Mucosa of descending colon (tissue), 3 donors: ENCODE measurements around the gene ROBO1. TPM values are rescaled to one million over a fixed set of nuclear protein-coding genes. Genes with fewer than 3 reads are reported as not detected.
"Not testable (repeated sequence)": the region's sequence is repeated elsewhere in the genome, so short reads cannot be mapped to it uniquely, and the experiment has no call there.

ENCODE experiments used
- ATAC-seq: fragments of 200-7000 bp; cut with Tn5 transposase; one replicate; pipeline ENCODE4 v1.9.1; 2020; ENCODE audit warnings: mild to moderate bottlenecking, moderate library complexity
- DNase-seq, 3 donors: peaks; one replicate each; pipeline ENCODE4 v3.0.0-alpha.2; 2020
- H3K36me3 ChIP-seq: fragments of 200-600 bp; one replicate; pipeline ENCODE4 v1.8.0; 2021; ENCODE audit warnings: low read depth, mild to moderate bottlenecking
- H3K4me1 ChIP-seq: fragments of 200-600 bp; one replicate; pipeline ENCODE4 v1.8.0; 2021; ENCODE audit warnings: low read depth, mild to moderate bottlenecking
- H3K4me3 ChIP-seq: fragments of 200-600 bp; one replicate; pipeline ENCODE4 v1.8.0; 2021; ENCODE audit warnings: mild to moderate bottlenecking
- H3K9me3 ChIP-seq: fragments of 200-600 bp; one replicate; pipeline ENCODE4 v1.8.0; 2021; ENCODE audit warnings: mild to moderate bottlenecking
- intact Hi-C, 2 donors: fragments of 100-400 bp; cut with DNase I in 1 of 2; cut with micrococcal nuclease in 1 of 2; formaldehyde crosslinking; loops; one replicate each; pipeline versions ENCODE4 v1.11.0 to v1.11.1; 2022; cut with DNase I, micrococcal nuclease
- total RNA-seq, 3 donors: library from RNA; stranded (reverse); fragmentation: NEBNext Ultra II Directional in 2 of 3; extraction: Animal tissue kit (Norgen Biotek cat#: 25700) in 2 of 3; gene quantifications; one replicate each; pipeline versions ENCODE4 v1.2.1 to v1.2.4, GENCODE V29; 2021 to 2023
- TF ChIP-seq, protein P1 (sequence below): fragments of 200-600 bp; IDR thresholded peaks from one replicate; pipeline ENCODE4 v1.8.0; 2022; ENCODE audit warnings: antibody characterized with exemption, mild to moderate bottlenecking
- donor health status: DM: no; HTN: no; CAD: no; lungs with moderate emphysema.
- donor health status: DM: no; HTN: no; CAD: no.
- donor health status: DM: no; HTN: yes; CAD: no.

The ROBO1 gene
- total RNA-seq, 3 donors from 2014 or later = 4.3 to 22.7 (median 10.1) TPM

DNA sequence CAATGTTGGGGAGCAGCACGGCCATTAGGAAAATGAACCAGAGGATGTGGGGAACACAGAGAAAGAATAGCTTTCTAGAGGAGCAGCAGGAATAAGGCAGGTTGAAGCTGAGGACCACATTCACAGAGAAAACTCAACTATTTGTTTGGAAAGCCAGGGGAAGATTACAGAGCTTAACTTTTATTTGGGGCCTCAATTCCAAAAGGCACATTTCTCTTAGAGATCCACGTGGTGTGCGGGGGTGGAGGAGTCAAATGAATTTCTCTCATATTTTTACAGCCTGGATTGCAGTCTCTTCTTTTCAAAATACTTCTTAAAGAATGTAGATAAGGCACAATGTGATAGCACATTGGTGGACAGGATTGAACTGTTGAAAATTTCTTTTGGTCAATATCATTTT is 253.7 kb downstream of the ROBO1 start:
- intact Hi-C loops = no loop called here
- ATAC-seq = no peak

DNA sequence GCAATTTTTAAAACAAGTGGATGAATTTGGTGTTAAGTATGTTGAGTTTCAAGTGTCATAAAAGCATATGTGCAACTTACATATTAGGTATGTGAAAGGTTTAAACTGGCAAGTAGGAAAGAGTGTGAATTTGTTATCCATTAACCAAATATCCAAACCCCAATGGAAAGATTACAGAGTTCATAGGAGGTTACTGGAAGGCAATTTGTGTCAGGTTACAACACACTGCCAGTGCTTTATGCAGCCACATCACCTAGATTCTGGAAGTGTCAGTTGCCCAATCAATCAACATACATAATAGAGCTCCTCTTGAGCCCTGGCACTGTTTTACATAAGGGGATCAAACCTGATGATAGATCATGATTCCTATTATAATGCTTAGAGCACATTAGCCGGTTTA is 261.0 kb downstream of the ROBO1 start:
- TF ChIP-seq, protein P1, sequence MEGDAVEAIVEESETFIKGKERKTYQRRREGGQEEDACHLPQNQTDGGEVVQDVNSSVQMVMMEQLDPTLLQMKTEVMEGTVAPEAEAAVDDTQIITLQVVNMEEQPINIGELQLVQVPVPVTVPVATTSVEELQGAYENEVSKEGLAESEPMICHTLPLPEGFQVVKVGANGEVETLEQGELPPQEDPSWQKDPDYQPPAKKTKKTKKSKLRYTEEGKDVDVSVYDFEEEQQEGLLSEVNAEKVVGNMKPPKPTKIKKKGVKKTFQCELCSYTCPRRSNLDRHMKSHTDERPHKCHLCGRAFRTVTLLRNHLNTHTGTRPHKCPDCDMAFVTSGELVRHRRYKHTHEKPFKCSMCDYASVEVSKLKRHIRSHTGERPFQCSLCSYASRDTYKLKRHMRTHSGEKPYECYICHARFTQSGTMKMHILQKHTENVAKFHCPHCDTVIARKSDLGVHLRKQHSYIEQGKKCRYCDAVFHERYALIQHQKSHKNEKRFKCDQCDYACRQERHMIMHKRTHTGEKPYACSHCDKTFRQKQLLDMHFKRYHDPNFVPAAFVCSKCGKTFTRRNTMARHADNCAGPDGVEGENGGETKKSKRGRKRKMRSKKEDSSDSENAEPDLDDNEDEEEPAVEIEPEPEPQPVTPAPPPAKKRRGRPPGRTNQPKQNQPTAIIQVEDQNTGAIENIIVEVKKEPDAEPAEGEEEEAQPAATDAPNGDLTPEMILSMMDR = no peak
- Histone ChIP-seq H3K4me3 (no peak overlapping the region), H3K36me3 (no peaks in the 10 kb centered on the region), H3K4me1 (no peaks in the 10 kb centered on the region), H3K9me3 (no peaks in the 10 kb centered on the region)
- DNase-seq = no peak
- intact Hi-C loops = no loop called here
- ATAC-seq = no peak

More for the DNA sequence above, 253.7 kb downstream of the ROBO1 start:
- Histone ChIP-seq H3K4me1 (no peaks in the 10 kb centered on the region), H3K4me3 (no peak overlapping the region), H3K9me3 (no peaks in the 10 kb centered on the region), H3K36me3 (no peaks in the 10 kb centered on the region)
- no peak for DNase-seq
- TF ChIP-seq, protein P1 = no peak

DNA sequence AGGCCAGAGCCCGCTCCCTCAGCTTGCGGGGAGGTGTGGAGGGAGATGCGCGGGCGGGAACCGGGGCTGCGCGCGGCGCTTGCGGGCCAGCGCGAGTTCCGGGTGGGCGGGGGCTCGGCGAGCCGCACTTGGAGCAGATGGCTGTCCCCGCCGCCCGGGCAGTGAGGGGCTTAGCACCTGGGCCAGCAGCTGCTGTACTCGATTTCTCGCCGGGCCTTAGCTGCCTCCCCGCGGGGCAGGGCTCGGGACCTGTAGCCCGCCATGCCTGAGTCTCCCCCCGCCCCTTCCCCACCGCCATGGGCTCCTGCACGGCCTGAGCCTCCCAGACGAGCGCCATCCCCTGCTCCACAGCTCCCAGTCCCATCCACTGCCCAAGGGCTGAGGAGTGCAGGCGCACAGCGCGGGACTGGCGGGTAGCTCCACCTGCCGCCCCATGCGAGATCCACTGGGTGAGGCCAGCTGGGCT is 265.5 kb downstream of the ROBO1 start:
- DNase-seq, H3K4me1 ChIP-seq, H3K36me3 ChIP-seq, H3K9me3 ChIP-seq, H3K4me3 ChIP-seq, ATAC-seq, intact Hi-C loops: not testable (repeated sequence)

DNA sequence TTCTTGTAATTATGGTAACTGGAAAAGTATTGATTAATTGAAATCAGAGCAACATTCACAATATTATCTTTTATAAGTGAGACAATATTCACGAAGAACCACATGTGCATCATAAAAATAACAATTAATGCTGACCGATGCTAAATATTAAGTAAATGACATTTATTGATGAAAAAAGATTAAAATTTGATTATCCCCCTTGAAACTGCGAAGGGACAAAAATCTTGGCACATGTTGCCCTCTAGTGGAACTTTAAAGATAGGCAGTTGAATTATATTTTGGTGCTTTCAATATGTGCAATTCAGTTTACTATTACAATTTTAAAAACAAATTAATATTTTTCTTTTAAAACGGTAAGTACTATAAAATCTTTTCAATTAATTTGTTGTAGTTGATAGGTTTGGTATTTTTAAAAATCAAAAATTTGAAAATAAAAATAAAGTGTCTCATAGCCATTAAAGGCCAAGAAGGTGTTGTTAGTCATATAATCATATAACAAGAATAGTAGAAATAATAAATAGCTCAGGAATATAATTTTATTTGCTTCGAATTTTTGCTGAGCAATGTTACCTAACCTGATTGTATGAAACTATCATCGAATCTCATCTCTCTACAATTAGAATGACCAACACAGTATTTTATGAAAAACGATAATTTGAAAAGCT is 270.2 kb downstream of the ROBO1 start:
- Histone ChIP-seq H3K36me3 (no peaks in the 10 kb centered on the region), H3K9me3 (no peaks in the 10 kb centered on the region), H3K4me1 (no peaks in the 10 kb centered on the region), H3K4me3 (no peak overlapping the region)
- intact Hi-C loops = no loop called here
- ATAC-seq (no peak), DNase-seq (no peak)
- TF ChIP-seq, protein P1 = no peak

DNA sequence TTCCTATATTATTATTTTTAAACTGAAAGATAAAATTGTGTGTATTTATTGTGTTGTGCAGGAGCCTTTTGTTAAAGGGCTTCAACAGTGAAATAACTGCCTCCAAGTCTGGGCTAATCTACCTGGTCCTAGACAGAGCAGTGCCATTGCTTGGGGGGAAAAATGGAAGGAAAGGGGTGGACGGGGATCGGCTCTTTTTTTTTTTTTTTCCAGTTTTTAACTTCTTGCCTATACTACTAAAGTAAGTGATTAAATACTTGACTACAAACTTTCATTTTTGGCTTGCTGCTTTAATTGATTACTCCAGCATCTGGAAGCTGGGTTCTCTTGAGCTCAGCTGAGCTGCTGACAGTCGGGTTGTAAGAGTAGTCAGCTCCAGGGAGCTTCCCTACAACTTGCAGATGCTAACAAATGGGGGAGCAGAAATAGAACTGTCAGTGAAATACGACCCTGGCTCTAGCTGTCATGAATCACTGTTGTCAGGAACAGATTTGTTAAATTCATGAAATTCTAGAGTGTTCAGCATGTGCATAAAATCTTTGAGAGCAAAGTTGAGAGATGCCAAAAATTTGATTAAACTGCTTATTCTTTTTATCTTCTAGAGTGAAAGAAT is 276.7 kb downstream of the ROBO1 start:
- DNase-seq = no peak
- no peaks in the 10 kb centered on the region for H3K36me3 ChIP-seq
- no peaks in the 10 kb centered on the region for H3K4me1 ChIP-seq
- ATAC-seq = no peak
- no peaks in the 10 kb centered on the region for H3K9me3 ChIP-seq
- TF ChIP-seq, protein P1 = no peak
- intact Hi-C loops = no loop called here
- H3K4me3 ChIP-seq = no peak overlapping the region
